ENCODE results near the gene CEACAM18. TPM values are rescaled to one million over a fixed set of nuclear protein-coding genes. Genes with fewer than 3 reads are reported as not detected.
"Not testable (repeated sequence)": the region's sequence is repeated elsewhere in the genome, so short reads cannot be mapped to it uniquely, and the experiment has no call there.

CEACAM18 gene
- total and polyA plus RNA-seq, 8 donors = not detected

GRCh38 chr19:51490676-51491075 lies 12.3 kb downstream of the CEACAM18 start:
- Histone ChIP-seq H3K27me3 (peaks cover 0 to 28% of the 10 kb centered on the region in 2 donors), H3K9me3 (no peaks in the 10 kb centered on the region), H3K36me3 (no peaks in the 10 kb centered on the region), H3K27ac (no peak overlapping the region), H3K4me1 (peaks cover 0 to 9% of the 10 kb centered on the region in 2 donors), H3K4me3 (no peak overlapping the region)
- intact Hi-C loops (cut with DNase I) = no loop called here
- DNase-seq = no peak
- no peak for ATAC-seq
- TF ChIP-seq, protein P1, sequence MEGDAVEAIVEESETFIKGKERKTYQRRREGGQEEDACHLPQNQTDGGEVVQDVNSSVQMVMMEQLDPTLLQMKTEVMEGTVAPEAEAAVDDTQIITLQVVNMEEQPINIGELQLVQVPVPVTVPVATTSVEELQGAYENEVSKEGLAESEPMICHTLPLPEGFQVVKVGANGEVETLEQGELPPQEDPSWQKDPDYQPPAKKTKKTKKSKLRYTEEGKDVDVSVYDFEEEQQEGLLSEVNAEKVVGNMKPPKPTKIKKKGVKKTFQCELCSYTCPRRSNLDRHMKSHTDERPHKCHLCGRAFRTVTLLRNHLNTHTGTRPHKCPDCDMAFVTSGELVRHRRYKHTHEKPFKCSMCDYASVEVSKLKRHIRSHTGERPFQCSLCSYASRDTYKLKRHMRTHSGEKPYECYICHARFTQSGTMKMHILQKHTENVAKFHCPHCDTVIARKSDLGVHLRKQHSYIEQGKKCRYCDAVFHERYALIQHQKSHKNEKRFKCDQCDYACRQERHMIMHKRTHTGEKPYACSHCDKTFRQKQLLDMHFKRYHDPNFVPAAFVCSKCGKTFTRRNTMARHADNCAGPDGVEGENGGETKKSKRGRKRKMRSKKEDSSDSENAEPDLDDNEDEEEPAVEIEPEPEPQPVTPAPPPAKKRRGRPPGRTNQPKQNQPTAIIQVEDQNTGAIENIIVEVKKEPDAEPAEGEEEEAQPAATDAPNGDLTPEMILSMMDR (IDR thresholded peaks at IDR 0.05) = no peak

DNA sequence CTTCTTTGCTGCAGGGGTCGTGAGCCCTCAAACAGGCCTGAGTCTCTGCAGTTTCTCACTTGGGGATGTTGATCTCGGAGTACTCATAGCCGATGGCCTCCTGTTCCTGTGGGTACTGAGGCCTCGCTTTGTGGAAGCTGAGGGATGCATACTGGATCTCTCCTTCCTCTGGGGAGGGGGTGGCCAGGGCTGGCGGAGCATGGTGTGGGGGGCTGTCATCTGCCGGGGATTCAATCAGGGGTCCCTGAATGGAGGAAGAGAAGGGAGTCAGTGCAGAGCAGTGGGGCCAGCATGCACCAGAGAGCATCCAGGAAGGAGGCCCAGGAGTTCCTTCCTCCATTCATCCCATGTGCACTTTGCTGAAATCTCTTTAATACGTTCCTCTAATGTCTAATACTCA lies 13.2 kb downstream of the CEACAM18 start:
- no peak for DNase-seq
- intact Hi-C loops (cut with DNase I) = no loop called here
- Histone ChIP-seq H3K4me1 (peaks cover 0 to 9% of the 10 kb centered on the region in 2 donors), H3K27ac (no peak overlapping the region), H3K9me3 (no peaks in the 10 kb centered on the region), H3K36me3 (no peaks in the 10 kb centered on the region), H3K4me3 (no peak overlapping the region), H3K27me3 (peaks cover 0 to 28% of the 10 kb centered on the region in 2 donors)
- TF ChIP-seq, protein P1 (IDR thresholded peaks at IDR 0.05) = no peak
- ATAC-seq = no peak

DNA sequence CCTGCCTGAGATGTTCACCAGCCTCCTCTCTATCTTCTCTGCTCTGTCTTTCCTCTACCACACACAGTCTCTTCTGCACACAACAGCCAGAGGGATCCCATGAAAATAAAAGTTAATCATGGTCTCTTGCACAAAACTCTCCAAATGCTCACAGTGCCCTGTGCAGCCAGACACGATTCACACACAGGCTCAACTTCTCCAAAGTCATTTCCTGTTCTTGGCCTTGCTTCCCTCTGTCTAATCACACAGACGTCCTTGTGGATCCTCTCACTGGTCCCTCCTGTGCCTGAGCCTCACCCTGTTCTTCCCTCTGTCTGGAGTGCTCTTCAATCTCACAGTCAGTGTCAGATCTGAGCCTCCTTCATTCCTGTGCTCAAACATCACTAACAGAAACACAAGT lies 15.4 kb downstream of the CEACAM18 start:
- H3K27me3 ChIP-seq = peaks cover 0 to 18% of the 10 kb centered on the region in 2 donors
- H3K4me3 ChIP-seq = no peak overlapping the region
- intact Hi-C loops (cut with DNase I) = no loop called here
- no peaks in the 10 kb centered on the region for H3K9me3 ChIP-seq
- H3K4me1 ChIP-seq = peaks cover 0 to 9% of the 10 kb centered on the region in 2 donors
- ATAC-seq (peak; percentile 66), DNase-seq (no peak)
- H3K36me3 ChIP-seq = no peaks in the 10 kb centered on the region
- TF ChIP-seq, protein P1 (IDR thresholded peaks at IDR 0.05) = no peak
- H3K27ac ChIP-seq = peak overlapping the region in 1 of 2 donors; percentile 34

DNA sequence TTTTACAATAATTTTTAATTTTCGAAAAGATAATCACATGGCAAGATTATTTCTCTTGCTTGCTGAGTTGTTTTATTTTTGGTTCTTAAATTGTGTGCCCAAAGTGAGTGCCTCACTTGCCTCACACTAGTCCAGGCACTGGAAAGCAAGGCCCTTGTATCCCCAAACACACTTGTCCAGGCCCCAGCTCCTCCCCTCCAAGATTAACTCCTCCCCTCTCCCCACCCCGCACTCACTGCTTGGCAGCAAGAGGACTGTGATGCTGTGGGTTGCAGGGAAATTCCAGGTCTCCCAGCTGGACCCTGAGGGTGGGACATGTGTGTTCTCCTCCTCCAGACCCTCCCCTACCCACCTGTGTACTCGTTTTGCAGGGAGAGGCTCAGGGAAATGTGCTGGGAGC lies 19.3 kb downstream of the CEACAM18 start:
- Histone ChIP-seq H3K4me3 (no peak overlapping the region), H3K27ac (no peak overlapping the region), H3K36me3 (no peaks in the 10 kb centered on the region), H3K27me3 (peaks cover 0 to 6% of the 10 kb centered on the region in 2 donors), H3K9me3 (no peaks in the 10 kb centered on the region), H3K4me1 (peaks cover 0 to 23% of the 10 kb centered on the region in 2 donors)
- TF ChIP-seq, protein P1 (IDR thresholded peaks at IDR 0.05) = no peak
- intact Hi-C loops (cut with DNase I) = no loop called here
- ATAC-seq = no peak
- DNase-seq = no peak

GRCh38 chr19:51500931-51501330 lies 22.6 kb downstream of the CEACAM18 start:
- Histone ChIP-seq H3K9me3 (peaks cover 0 to 11% of the 10 kb centered on the region in 2 donors), H3K4me3 (peak overlapping the region in 1 of 2 donors; percentile 19), H3K4me1 (peaks cover 0 to 21% of the 10 kb centered on the region in 2 donors)
- H3K27me3 ChIP-seq; DNase-seq; H3K36me3 ChIP-seq; intact Hi-C loops (cut with DNase I); H3K27ac ChIP-seq: not testable (repeated sequence)
- peak; percentile 48 for ATAC-seq

Data from left lung (tissue), 10 donors.